SK-N-SH treated with all-trans-retinoic acid at 6 μM for 48 hours (cell line): ENCODE results near the gene COL23A1.

Source experiments
- ATAC-seq: fragments of 200-7000 bp; cut with Tn5 transposase; 3 replicates; pipeline ENCODE4 v1.9.1; 2020; ENCODE audit warnings: mild to moderate bottlenecking, moderate library complexity
- BACH2 ChIP-seq: fragments of 250-450 bp; sonication (Bioruptor Pico); IDR thresholded peaks from 2 replicates; pipeline ENCODE4 v1.9.0; 2021; ENCODE audit warnings: mild to moderate bottlenecking, borderline replicate concordance
- CSRNP3 ChIP-seq: fragments of 250-450 bp; sonication (Bioruptor Pico); IDR thresholded peaks from 2 replicates; pipeline ENCODE4 v1.5.1; 2021; ENCODE audit warnings: mild to moderate bottlenecking, moderate library complexity
- ESRRG ChIP-seq: fragments of 250-450 bp; sonication (Bioruptor Pico); IDR thresholded peaks from 2 replicates; pipeline ENCODE4 v1.6.1; 2021; ENCODE audit warnings: mild to moderate bottlenecking
- GLIS3 ChIP-seq: fragments of 250-450 bp; sonication (Bioruptor Pico); IDR thresholded peaks from 2 replicates; pipeline ENCODE4 v1.5.0; 2020; ENCODE audit warnings: mild to moderate bottlenecking, moderate library complexity
- ISL1 ChIP-seq: fragments of 250-450 bp; sonication (Bioruptor Pico); IDR thresholded peaks from 2 replicates; pipeline ENCODE4 v2.1.2; 2022; ENCODE audit warnings: mild to moderate bottlenecking, moderate library complexity
- POU6F1 ChIP-seq: fragments of 250-450 bp; sonication (Bioruptor Pico); IDR thresholded peaks from 2 replicates; pipeline ENCODE4 v1.8.0; 2021; ENCODE audit warnings: low read depth, mild to moderate bottlenecking, moderate library complexity, borderline replicate concordance
- PPARA ChIP-seq: fragments of 250-450 bp; sonication (Bioruptor Pico); IDR thresholded peaks from 2 replicates; pipeline ENCODE4 v1.5.0; 2020; ENCODE audit warnings: mild to moderate bottlenecking, borderline replicate concordance
- RARB ChIP-seq: fragments of 250-450 bp; sonication (Bioruptor Pico); IDR thresholded peaks from 2 replicates; pipeline ENCODE4 v1.8.0; 2021; ENCODE audit warnings: mild to moderate bottlenecking, moderate library complexity
- TSHZ2 ChIP-seq: fragments of 250-450 bp; sonication (Bioruptor Pico); IDR thresholded peaks from 2 replicates; pipeline ENCODE4 v1.5.0; 2020; ENCODE audit warnings: mild to moderate bottlenecking, moderate library complexity
- ZC3H10 ChIP-seq: fragments of 250-450 bp; sonication (Bioruptor Pico); IDR thresholded peaks from 2 replicates; pipeline ENCODE4 v1.5.1; 2021; ENCODE audit warnings: mild to moderate bottlenecking, moderate library complexity
- ZFP3 ChIP-seq: fragments of 250-450 bp; sonication (Bioruptor Pico); IDR thresholded peaks from 2 replicates; pipeline ENCODE4 v1.5.0; 2020; ENCODE audit warnings: mild to moderate bottlenecking, moderate library complexity
- ZFP30 ChIP-seq: fragments of 450-650 bp; formaldehyde crosslinking; IDR thresholded peaks from 2 replicates; pipeline ENCODE4 v1.5.0; 2022; ENCODE audit warnings: mild to moderate bottlenecking, moderate library complexity
- ZNF565 ChIP-seq: fragments of 450-650 bp; formaldehyde crosslinking; conservative IDR thresholded peaks from 2 replicates; pipeline ENCODE4 v1.5.0; 2020; ENCODE audit warnings: low read depth, mild to moderate bottlenecking, moderate library complexity
- ZNF8 ChIP-seq: fragments of 450-650 bp; formaldehyde crosslinking; IDR thresholded peaks from 2 replicates; pipeline ENCODE4 v1.5.0; 2020; ENCODE audit warnings: mild to moderate bottlenecking, moderate library complexity

Gene COL23A1

DNA sequence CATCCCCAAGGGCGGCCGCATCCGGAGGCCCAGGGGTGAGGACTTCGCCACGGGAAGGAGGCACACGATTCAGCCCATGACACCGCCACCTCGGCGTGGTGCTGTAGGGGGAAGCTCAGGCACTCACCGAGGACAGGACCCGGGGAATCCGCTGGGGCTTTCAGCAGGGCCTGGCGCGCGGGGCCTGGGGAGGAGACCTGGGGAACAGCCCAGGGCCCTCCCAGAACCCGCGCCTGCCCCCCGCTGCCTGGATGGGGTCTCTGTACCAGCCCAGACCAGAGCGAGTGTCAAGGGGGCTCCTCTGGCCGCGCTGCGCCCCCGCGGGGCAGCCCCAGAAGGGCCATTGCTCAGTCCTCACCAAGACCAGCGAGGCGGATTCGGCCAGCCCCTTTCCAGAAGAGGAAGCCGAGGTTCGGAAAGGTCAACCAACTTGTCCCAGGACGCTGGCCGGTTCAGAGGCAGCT, 12.8 kb downstream of the COL23A1 start (continued):
- TF ChIP-seq PPARA (CRISPR knock-in tag) (no peak), ZNF8 (CRISPR knock-in tag) (no peak), POU6F1 (no peak), ESRRG (CRISPR knock-in tag) (no peak), ISL1 (CRISPR knock-in tag) (no peak), ZFP30 (CRISPR knock-in tag) (no peak)

GRCh38 chr5:178576591-178577351, 13.4 kb downstream of the COL23A1 start:
- no peak for ATAC-seq

GRCh38 chr5:178573216-178573615, 17.0 kb downstream of the COL23A1 start:
- TF ChIP-seq POU6F1, result no peak
- TF ChIP-seq ZNF8 (CRISPR knock-in tag), result no peak
- TF ChIP-seq GLIS3, result no peak
- TF ChIP-seq ZNF565 (CRISPR knock-in tag), result no peak
- TF ChIP-seq TSHZ2 (CRISPR knock-in tag), result no peak
- no peak for TF ChIP-seq ESRRG (CRISPR knock-in tag)
- TF ChIP-seq CSRNP3 (CRISPR knock-in tag), result no peak
- no peak for TF ChIP-seq ZFP3
- TF ChIP-seq BACH2 (CRISPR knock-in tag), result no peak
- no peak for TF ChIP-seq ZC3H10 (CRISPR knock-in tag)
- TF ChIP-seq RARB (CRISPR knock-in tag), result no peak

More at GRCh38 chr5:178576591-178577351, 13.4 kb downstream of the COL23A1 start:
- TF ChIP-seq BACH2 (CRISPR knock-in tag), result no peak
- TF ChIP-seq GLIS3, result no peak
- TF ChIP-seq PPARA (CRISPR knock-in tag), result no peak
- TF ChIP-seq TSHZ2 (CRISPR knock-in tag), result no peak
- no peak for TF ChIP-seq ZFP3
- TF ChIP-seq POU6F1, result no peak

More at GRCh38 chr5:178573216-178573615, 17.0 kb downstream of the COL23A1 start:
- no peak for ATAC-seq
